Loucy (cell line): ENCODE results near the gene DBX2.
"Not testable (repeated sequence)": the region's sequence is repeated elsewhere in the genome, so short reads cannot be mapped to it uniquely, and the experiment has no call there.

Experiments used
- H2AFZ ChIP-seq: fragments of 200-600 bp; sonication (generic); 2 replicates; pipeline ENCODE4 v1.6.0; 2016; ENCODE audit warnings: antibody characterized with exemption, mild to moderate bottlenecking, low read length, moderate library complexity
- H3F3A ChIP-seq: fragments of 200-600 bp; 2 replicates; pipeline ENCODE4 v1.6.0; 2016; ENCODE audit warnings: antibody characterized with exemption, low read depth, mild to moderate bottlenecking
- H3K27me3 ChIP-seq: fragments of 200-600 bp; sonication (generic); 2 replicates; pipeline ENCODE4 v1.6.1; 2014; ENCODE audit warnings: low read length, mild to moderate bottlenecking; ENCODE audit not compliant: insufficient read depth, poor library complexity, severe bottlenecking
- H3K36me3 ChIP-seq: fragments of 200-600 bp; sonication (generic); 2 replicates; pipeline ENCODE4 v1.6.1; 2016; ENCODE audit warnings: low read length; ENCODE audit not compliant: insufficient read depth
- H3K4me1 ChIP-seq: fragments of 200-600 bp; sonication (generic); 2 replicates; pipeline ENCODE4 v1.5.1; 2014; ENCODE audit warnings: low read length, mild to moderate bottlenecking; ENCODE audit not compliant: insufficient read depth, poor library complexity, severe bottlenecking
- H3K4me2 ChIP-seq: fragments of 200-600 bp; sonication (generic); 2 replicates; pipeline ENCODE4 v1.6.0; 2014; ENCODE audit warnings: antibody characterized with exemption, low read length, low read depth, mild to moderate bottlenecking; ENCODE audit not compliant: poor library complexity, severe bottlenecking
- H3K4me3 ChIP-seq: fragments of 200-600 bp; sonication (generic); 2 replicates; pipeline ENCODE4 v1.5.1; 2014; ENCODE audit warnings: low read length, mild to moderate bottlenecking, mixed read lengths; ENCODE audit not compliant: poor library complexity, severe bottlenecking
- H3K79me2 ChIP-seq: fragments of 200-600 bp; sonication (generic); 2 replicates; pipeline ENCODE4 v1.6.1; 2014; ENCODE audit warnings: low read length; ENCODE audit not compliant: insufficient read depth
- H3K9ac ChIP-seq: fragments of 200-600 bp; sonication (generic); 2 replicates; pipeline ENCODE4 v1.6.0; 2014; ENCODE audit warnings: mild to moderate bottlenecking, low read depth, low read length, moderate library complexity; ENCODE audit not compliant: poor library complexity, severe bottlenecking
- H3K9me2 ChIP-seq: fragments of 200-600 bp; sonication (generic); replicated peaks from 2 replicates; pipeline ENCODE4 v1.6.1; 2016; ENCODE audit warnings: low read depth, low read length, mixed read lengths
- H3K9me3 ChIP-seq: fragments of 200-600 bp; sonication (generic); 2 replicates; pipeline ENCODE4 v1.6.1; 2014; ENCODE audit warnings: mild to moderate bottlenecking, antibody characterized with exemption, low read length, low read depth; ENCODE audit not compliant: insufficient read depth
- H4K20me1 ChIP-seq: fragments of 200-600 bp; sonication (generic); 2 replicates; pipeline ENCODE4 v1.6.0; 2014; ENCODE audit warnings: antibody characterized with exemption, low read length, mild to moderate bottlenecking; ENCODE audit not compliant: insufficient read depth, poor library complexity, severe bottlenecking
- EZH2phosphoT487 ChIP-seq: fragments of 200-600 bp; IDR thresholded peaks from 2 replicates; pipeline ENCODE4 v1.6.1; 2018; ENCODE audit warnings: antibody characterized with exemption, mild to moderate bottlenecking, moderate library complexity, borderline replicate concordance
- TF ChIP-seq, protein P1 (sequence below): fragments of 200-600 bp; sonication (generic); conservative IDR thresholded peaks from 2 replicates; pipeline ENCODE4 v1.5.1; 2014; ENCODE audit warnings: mild to moderate bottlenecking, antibody characterized with exemption, low read length

DBX2 gene

DNA sequence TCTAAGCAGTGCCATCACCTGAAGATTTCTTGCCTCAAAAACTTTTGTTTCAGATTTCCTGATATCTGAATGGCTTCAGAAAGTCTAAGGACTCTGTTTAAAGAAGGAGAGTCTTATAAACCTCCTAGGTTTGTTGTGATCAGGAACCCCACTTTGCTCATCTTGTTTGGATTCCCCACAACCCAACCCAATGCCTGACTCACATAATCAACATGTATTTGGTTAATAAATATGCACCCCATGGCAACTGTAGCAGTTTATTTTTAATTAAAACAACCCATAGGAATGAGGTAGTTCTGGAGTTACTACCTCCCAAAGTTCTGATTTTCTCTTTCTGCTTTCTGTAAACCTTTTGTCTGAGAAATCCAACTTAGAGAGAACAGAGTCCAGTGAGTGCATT is 51.5 kb downstream of the DBX2 start:
- no peaks in the 10 kb centered on the region for H3K79me2 ChIP-seq
- no peak overlapping the region for H2AFZ ChIP-seq
- TF ChIP-seq, protein P1, sequence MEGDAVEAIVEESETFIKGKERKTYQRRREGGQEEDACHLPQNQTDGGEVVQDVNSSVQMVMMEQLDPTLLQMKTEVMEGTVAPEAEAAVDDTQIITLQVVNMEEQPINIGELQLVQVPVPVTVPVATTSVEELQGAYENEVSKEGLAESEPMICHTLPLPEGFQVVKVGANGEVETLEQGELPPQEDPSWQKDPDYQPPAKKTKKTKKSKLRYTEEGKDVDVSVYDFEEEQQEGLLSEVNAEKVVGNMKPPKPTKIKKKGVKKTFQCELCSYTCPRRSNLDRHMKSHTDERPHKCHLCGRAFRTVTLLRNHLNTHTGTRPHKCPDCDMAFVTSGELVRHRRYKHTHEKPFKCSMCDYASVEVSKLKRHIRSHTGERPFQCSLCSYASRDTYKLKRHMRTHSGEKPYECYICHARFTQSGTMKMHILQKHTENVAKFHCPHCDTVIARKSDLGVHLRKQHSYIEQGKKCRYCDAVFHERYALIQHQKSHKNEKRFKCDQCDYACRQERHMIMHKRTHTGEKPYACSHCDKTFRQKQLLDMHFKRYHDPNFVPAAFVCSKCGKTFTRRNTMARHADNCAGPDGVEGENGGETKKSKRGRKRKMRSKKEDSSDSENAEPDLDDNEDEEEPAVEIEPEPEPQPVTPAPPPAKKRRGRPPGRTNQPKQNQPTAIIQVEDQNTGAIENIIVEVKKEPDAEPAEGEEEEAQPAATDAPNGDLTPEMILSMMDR, result no peak
- TF ChIP-seq EZH2phosphoT487, result no peak

GRCh38 chr12:44993161-44993560 is 57.7 kb downstream of the DBX2 start:
- H3K9me2 ChIP-seq, result no peaks in the 10 kb centered on the region
- no peak overlapping the region for H3K4me3 ChIP-seq
- no peak overlapping the region for H2AFZ ChIP-seq
- no peak overlapping the region for H3K4me2 ChIP-seq
- no peaks in the 10 kb centered on the region for H3K36me3 ChIP-seq
- no peaks in the 10 kb centered on the region for H4K20me1 ChIP-seq
- no peaks in the 10 kb centered on the region for H3K4me1 ChIP-seq
- TF ChIP-seq, protein P1, result no peak
- no peak for TF ChIP-seq EZH2phosphoT487
- no peaks in the 10 kb centered on the region for H3K9me3 ChIP-seq
- H3F3A ChIP-seq, result no peaks in the 10 kb centered on the region
- no peak overlapping the region for H3K9ac ChIP-seq
- H3K79me2 ChIP-seq, result no peaks in the 10 kb centered on the region
- H3K27me3 ChIP-seq, result no peaks in the 10 kb centered on the region

More for the DNA sequence above, 51.5 kb downstream of the DBX2 start:
- no peaks in the 10 kb centered on the region for H3F3A ChIP-seq
- H3K9me2 ChIP-seq, result no peaks in the 10 kb centered on the region
- H3K9me3 ChIP-seq, result no peaks in the 10 kb centered on the region
- no peaks in the 10 kb centered on the region for H3K27me3 ChIP-seq
- no peak overlapping the region for H3K4me2 ChIP-seq
- no peaks in the 10 kb centered on the region for H4K20me1 ChIP-seq
- no peaks in the 10 kb centered on the region for H3K4me1 ChIP-seq
- H3K36me3 ChIP-seq, result no peaks in the 10 kb centered on the region
- H3K4me3 ChIP-seq, result no peak overlapping the region
- no peak overlapping the region for H3K9ac ChIP-seq

DNA sequence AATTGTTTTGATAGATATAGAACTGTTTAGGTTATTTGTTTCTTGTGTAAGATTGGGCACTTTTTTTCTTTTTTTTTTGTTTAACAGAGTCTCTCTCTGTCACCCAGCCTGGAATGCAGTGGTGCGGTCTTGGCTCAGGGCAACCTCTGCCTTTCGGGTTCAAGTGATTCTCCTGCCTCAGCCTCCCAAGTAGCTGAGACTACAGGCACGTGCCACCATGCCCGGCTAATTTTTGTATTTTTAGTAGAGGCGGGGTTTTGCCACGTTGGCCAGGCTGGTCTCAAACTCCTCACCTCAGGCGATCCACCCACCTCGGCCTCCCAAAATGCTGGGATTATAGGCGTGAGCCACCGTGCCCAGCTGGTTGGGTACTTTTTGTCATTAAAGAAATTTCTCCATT is 66.0 kb downstream of the DBX2 start:
- not testable (repeated sequence) for H3K9me2 ChIP-seq, H3K9ac ChIP-seq, H3K79me2 ChIP-seq, H3K36me3 ChIP-seq, H2AFZ ChIP-seq, H3F3A ChIP-seq, H3K4me2 ChIP-seq, H3K27me3 ChIP-seq, H3K9me3 ChIP-seq, H4K20me1 ChIP-seq, H3K4me3 ChIP-seq, H3K4me1 ChIP-seq

GRCh38 chr12:44979918-44980317 is 71.0 kb downstream of the DBX2 start:
- H3K27me3 ChIP-seq, result no peaks in the 10 kb centered on the region
- H3K9me3 ChIP-seq, result no peaks in the 10 kb centered on the region
- no peak for TF ChIP-seq EZH2phosphoT487
- TF ChIP-seq, protein P1, result no peak
- no peak overlapping the region for H3K4me2 ChIP-seq
- H3K9me2 ChIP-seq, result no peaks in the 10 kb centered on the region
- H3K4me1 ChIP-seq, result peaks cover 9% of the 10 kb centered on the region
- H3F3A ChIP-seq, result no peaks in the 10 kb centered on the region
- H2AFZ ChIP-seq, result no peak overlapping the region
- H4K20me1 ChIP-seq, result no peaks in the 10 kb centered on the region
- no peak overlapping the region for H3K4me3 ChIP-seq
- no peak overlapping the region for H3K9ac ChIP-seq
- H3K79me2 ChIP-seq, result no peaks in the 10 kb centered on the region
- no peaks in the 10 kb centered on the region for H3K36me3 ChIP-seq
